WTC11 (cell line): ENCODE measurements around the gene MAP1LC3B. TPM values are rescaled to one million over a fixed set of nuclear protein-coding genes. Genes with fewer than 3 reads are reported as not detected.
A peak's percentile ranks its signal among the peaks of the same experiment; 100 is the strongest.

ENCODE experiments used
- ATAC-seq: fragments of 200-7000 bp; cut with Tn5 transposase; 2 replicates; pipeline ENCODE4 v1.10.0; 2021; ENCODE audit warnings: mild to moderate bottlenecking, moderate library complexity
- CTCF ChIA-PET: fragments of 300-600 bp; sonication (Branson Sonifier 250); formaldehyde crosslinking; loops from one replicate; lab custom pipeline; 2021; ENCODE audit warnings: antibody characterized with exemption; lab: Charles Lee
- POLR2A ChIA-PET: fragments of 350-600 bp; sonication (Branson Sonifier 250); formaldehyde crosslinking; loops from one replicate; lab custom pipeline; 2021; ENCODE audit warnings: antibody characterized with exemption; lab: Charles Lee
- DNase-seq: peaks from one replicate; pipeline ENCODE4 v3.0.0; 2021; ENCODE audit warnings: low spot score
- H3K27ac Mint-ChIP-seq: 2 replicates; pipeline ENCODE4 v1.8.0; 2021; ENCODE audit warnings: mixed read lengths
- H3K27me3 Mint-ChIP-seq: 2 replicates; pipeline ENCODE4 v1.8.0; 2021; ENCODE audit warnings: low read depth, mild to moderate bottlenecking, moderate library complexity, mixed read lengths
- H3K36me3 Mint-ChIP-seq: 2 replicates; pipeline ENCODE4 v1.8.0; 2021; ENCODE audit warnings: mixed read lengths
- H3K4me1 Mint-ChIP-seq: 2 replicates; pipeline ENCODE4 v1.8.0; 2022; ENCODE audit warnings: mixed read lengths
- H3K4me3 Mint-ChIP-seq: 2 replicates; pipeline ENCODE4 v1.8.0; 2021; ENCODE audit warnings: mild to moderate bottlenecking, moderate library complexity, mixed read lengths
- H3K9me3 Mint-ChIP-seq: 2 replicates; pipeline ENCODE4 v1.8.0; 2021; ENCODE audit warnings: mixed read lengths
- CREB1 ChIP-seq: sonication (generic); formaldehyde crosslinking; IDR thresholded peaks from 2 replicates; pipeline ENCODE4 v1.8.0; 2023; ENCODE audit warnings: mild to moderate bottlenecking, missing genetic modification reagents
- CREM ChIP-seq: sonication (generic); formaldehyde crosslinking; IDR thresholded peaks from 2 replicates; pipeline ENCODE4 v1.8.1; 2022; ENCODE audit warnings: mild to moderate bottlenecking, missing genetic modification reagents, moderate library complexity
- E2F4 ChIP-seq: sonication (generic); formaldehyde crosslinking; IDR thresholded peaks from 2 replicates; pipeline ENCODE4 v1.8.1; 2022; ENCODE audit warnings: low read depth, mild to moderate bottlenecking, moderate library complexity, missing genetic modification reagents, borderline replicate concordance
- EMX1 ChIP-seq: fragments of 250-450 bp; sonication (Bioruptor Pico); IDR thresholded peaks from 2 replicates; pipeline ENCODE4 v1.8.0; 2021; ENCODE audit warnings: mild to moderate bottlenecking
- FOXP1 ChIP-seq: sonication (generic); formaldehyde crosslinking; IDR thresholded peaks from 2 replicates; pipeline ENCODE4 v1.8.0; 2022; ENCODE audit warnings: missing genetic modification reagents, mild to moderate bottlenecking, moderate library complexity, borderline replicate concordance
- HMGA2 ChIP-seq: fragments of 250-450 bp; sonication (Bioruptor Pico); IDR thresholded peaks from 2 replicates; pipeline ENCODE4 v1.4.0; 2021; ENCODE audit warnings: mild to moderate bottlenecking, moderate library complexity
- JUN ChIP-seq: sonication (generic); formaldehyde crosslinking; IDR thresholded peaks from 2 replicates; pipeline ENCODE4 v1.8.0; 2023; ENCODE audit warnings: mild to moderate bottlenecking, missing genetic modification reagents
- NFYB ChIP-seq: sonication (generic); formaldehyde crosslinking; conservative IDR thresholded peaks from 2 replicates; pipeline ENCODE4 v1.8.0; 2022; ENCODE audit warnings: low read depth, missing genetic modification reagents
- NR2C2 ChIP-seq: sonication (generic); formaldehyde crosslinking; IDR thresholded peaks from 2 replicates; pipeline ENCODE4 v1.8.0; 2022; ENCODE audit warnings: mild to moderate bottlenecking, missing genetic modification reagents
- NR3C1 ChIP-seq: sonication (generic); formaldehyde crosslinking; conservative IDR thresholded peaks from 2 replicates; pipeline ENCODE4 v1.8.1; 2023; ENCODE audit warnings: low read depth, mild to moderate bottlenecking, missing genetic modification reagents
- RELA ChIP-seq: sonication (generic); formaldehyde crosslinking; IDR thresholded peaks from 2 replicates; pipeline ENCODE4 v1.8.1; 2022; ENCODE audit warnings: missing genetic modification reagents, mild to moderate bottlenecking, borderline replicate concordance
- SMAD3 ChIP-seq: sonication (generic); formaldehyde crosslinking; IDR thresholded peaks from 2 replicates; pipeline ENCODE4 v1.8.0; 2022; ENCODE audit warnings: missing genetic modification reagents, mild to moderate bottlenecking, borderline replicate concordance
- SOX15 ChIP-seq: fragments of 250-450 bp; sonication (Bioruptor Pico); IDR thresholded peaks from 2 replicates; pipeline ENCODE4 v1.9.0; 2021; ENCODE audit warnings: mild to moderate bottlenecking
- STAT6 ChIP-seq: sonication (generic); formaldehyde crosslinking; conservative IDR thresholded peaks from 2 replicates; pipeline ENCODE4 v1.8.1; 2023; ENCODE audit warnings: mild to moderate bottlenecking, low read depth, missing genetic modification reagents, moderate library complexity
- TCF7 ChIP-seq: sonication (generic); formaldehyde crosslinking; IDR thresholded peaks from 2 replicates; pipeline ENCODE4 v1.8.0; 2022; ENCODE audit warnings: mild to moderate bottlenecking, low read depth, missing genetic modification reagents, moderate library complexity
- TP53 ChIP-seq: sonication (generic); formaldehyde crosslinking; IDR thresholded peaks from 2 replicates; pipeline ENCODE4 v1.8.1; 2023; ENCODE audit warnings: mild to moderate bottlenecking, missing genetic modification reagents
- ZNF219 ChIP-seq: sonication (generic); formaldehyde crosslinking; IDR thresholded peaks from 2 replicates; pipeline ENCODE4 v1.8.0; 2023; ENCODE audit warnings: missing genetic modification reagents, mild to moderate bottlenecking, borderline replicate concordance
- ZNF263 ChIP-seq: sonication (generic); formaldehyde crosslinking; IDR thresholded peaks from 2 replicates; pipeline ENCODE4 v1.8.1; 2022; ENCODE audit warnings: low read depth, mild to moderate bottlenecking, moderate library complexity, missing genetic modification reagents
- total RNA-seq: library from RNA; stranded (reverse); gene quantifications from 3 replicates; pipeline ENCODE4 v1.2.3, GENCODE V29; 2021
- TF ChIP-seq, protein P1 (sequence below): fragments of 250-450 bp; sonication (Bioruptor Pico); IDR thresholded peaks from 2 replicates; pipeline ENCODE4 v1.9.0; 2021; ENCODE audit warnings: moderate library complexity, mild to moderate bottlenecking, inconsistent platforms, borderline replicate concordance
- TF ChIP-seq, protein P2 (sequence below): sonication (generic); formaldehyde crosslinking; IDR thresholded peaks from 2 replicates; pipeline ENCODE4 v1.8.0; 2023; ENCODE audit warnings: missing genetic modification reagents
- TF ChIP-seq, protein P3 (sequence below): sonication (generic); formaldehyde crosslinking; IDR thresholded peaks from 2 replicates; pipeline ENCODE4 v1.8.1; 2023; ENCODE audit warnings: mild to moderate bottlenecking, missing genetic modification reagents, moderate library complexity
- TF ChIP-seq, protein P4 (sequence below): fragments of 250-450 bp; sonication (Bioruptor Pico); IDR thresholded peaks from 2 replicates; pipeline ENCODE4 v1.9.0; 2021; ENCODE audit warnings: mild to moderate bottlenecking

MAP1LC3B gene
- total RNA-seq, 1 experiment from 2014 or later: 46.9 TPM

GRCh38 chr16:87431926-87432325 is 39.8 kb downstream of the MAP1LC3B start (continued):
- TF ChIP-seq, protein P1, sequence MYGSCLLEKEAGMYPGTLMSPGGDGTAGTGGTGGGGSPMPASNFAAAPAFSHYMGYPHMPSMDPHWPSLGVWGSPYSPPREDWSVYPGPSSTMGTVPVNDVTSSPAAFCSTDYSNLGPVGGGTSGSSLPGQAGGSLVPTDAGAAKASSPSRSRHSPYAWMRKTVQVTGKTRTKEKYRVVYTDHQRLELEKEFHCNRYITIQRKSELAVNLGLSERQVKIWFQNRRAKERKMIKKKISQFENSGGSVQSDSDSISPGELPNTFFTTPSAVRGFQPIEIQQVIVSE (CRISPR knock-in tag): no peak
- TF ChIP-seq FOXP1: no peak
- TF ChIP-seq CREM (CRISPR knock-in tag): no peak
- no peak for TF ChIP-seq SOX15 (CRISPR knock-in tag)
- TF ChIP-seq ZNF263: no peak
- TF ChIP-seq, protein P2, sequence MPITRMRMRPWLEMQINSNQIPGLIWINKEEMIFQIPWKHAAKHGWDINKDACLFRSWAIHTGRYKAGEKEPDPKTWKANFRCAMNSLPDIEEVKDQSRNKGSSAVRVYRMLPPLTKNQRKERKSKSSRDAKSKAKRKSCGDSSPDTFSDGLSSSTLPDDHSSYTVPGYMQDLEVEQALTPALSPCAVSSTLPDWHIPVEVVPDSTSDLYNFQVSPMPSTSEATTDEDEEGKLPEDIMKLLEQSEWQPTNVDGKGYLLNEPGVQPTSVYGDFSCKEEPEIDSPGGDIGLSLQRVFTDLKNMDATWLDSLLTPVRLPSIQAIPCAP (CRISPR knock-in tag): no peak
- TF ChIP-seq HMGA2 (CRISPR knock-in tag): no peak
- TF ChIP-seq SMAD3 (CRISPR knock-in tag): no peak
- no peak for TF ChIP-seq STAT6 (CRISPR knock-in tag)
- no peak for TF ChIP-seq NFYB
- TF ChIP-seq TP53: no peak

DNA sequence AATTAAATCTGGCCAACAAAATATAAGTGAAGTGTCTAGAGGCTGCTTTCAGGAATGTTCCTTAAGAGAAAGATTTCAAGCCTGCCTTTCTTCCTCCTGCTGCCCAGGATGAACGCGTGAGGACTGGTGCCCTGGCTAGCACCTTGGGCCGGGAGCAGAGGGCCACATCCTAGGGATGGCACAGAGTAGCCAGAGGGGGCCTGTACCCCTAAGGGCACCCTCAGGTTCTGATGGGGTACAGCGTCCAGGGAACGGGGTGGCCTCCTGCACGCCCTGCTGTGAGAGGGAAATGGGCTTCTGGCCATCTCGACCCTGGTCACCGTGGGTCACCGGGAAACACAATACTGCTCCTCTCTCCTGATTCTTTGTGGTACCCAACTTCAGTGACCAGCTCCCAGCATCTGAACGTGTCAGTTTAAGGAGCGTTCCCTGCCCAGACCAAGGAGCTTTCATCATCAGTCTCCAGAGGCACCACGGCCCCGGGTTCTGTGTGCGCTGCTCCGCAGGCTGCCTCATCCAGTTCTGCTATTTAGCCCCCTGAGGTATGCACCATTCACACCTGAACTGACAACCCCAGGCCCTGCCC is 40.3 kb downstream of the MAP1LC3B start:
- ChIA-PET POLR2A (no interaction called here), CTCF (interaction anchor here (1.0 to 1.1 kb wide), 2 partner anchors 29 to 204 kb away, joined by 3 read pairs; no protein-coding TSS in a partner anchor)
- no peak for TF ChIP-seq HMGA2 (CRISPR knock-in tag)
- no peak for TF ChIP-seq E2F4
- no peak for TF ChIP-seq ZNF219 (CRISPR knock-in tag)
- TF ChIP-seq, protein P3, sequence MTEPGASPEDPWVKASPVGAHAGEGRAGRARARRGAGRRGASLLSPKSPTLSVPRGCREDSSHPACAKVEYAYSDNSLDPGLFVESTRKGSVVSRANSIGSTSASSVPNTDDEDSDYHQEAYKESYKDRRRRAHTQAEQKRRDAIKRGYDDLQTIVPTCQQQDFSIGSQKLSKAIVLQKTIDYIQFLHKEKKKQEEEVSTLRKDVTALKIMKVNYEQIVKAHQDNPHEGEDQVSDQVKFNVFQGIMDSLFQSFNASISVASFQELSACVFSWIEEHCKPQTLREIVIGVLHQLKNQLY (CRISPR knock-in tag): no peak
- TF ChIP-seq, protein P1 (CRISPR knock-in tag): no peak
- no peak for TF ChIP-seq EMX1
- TF ChIP-seq NR3C1 (CRISPR knock-in tag): no peak
- TF ChIP-seq, protein P4, sequence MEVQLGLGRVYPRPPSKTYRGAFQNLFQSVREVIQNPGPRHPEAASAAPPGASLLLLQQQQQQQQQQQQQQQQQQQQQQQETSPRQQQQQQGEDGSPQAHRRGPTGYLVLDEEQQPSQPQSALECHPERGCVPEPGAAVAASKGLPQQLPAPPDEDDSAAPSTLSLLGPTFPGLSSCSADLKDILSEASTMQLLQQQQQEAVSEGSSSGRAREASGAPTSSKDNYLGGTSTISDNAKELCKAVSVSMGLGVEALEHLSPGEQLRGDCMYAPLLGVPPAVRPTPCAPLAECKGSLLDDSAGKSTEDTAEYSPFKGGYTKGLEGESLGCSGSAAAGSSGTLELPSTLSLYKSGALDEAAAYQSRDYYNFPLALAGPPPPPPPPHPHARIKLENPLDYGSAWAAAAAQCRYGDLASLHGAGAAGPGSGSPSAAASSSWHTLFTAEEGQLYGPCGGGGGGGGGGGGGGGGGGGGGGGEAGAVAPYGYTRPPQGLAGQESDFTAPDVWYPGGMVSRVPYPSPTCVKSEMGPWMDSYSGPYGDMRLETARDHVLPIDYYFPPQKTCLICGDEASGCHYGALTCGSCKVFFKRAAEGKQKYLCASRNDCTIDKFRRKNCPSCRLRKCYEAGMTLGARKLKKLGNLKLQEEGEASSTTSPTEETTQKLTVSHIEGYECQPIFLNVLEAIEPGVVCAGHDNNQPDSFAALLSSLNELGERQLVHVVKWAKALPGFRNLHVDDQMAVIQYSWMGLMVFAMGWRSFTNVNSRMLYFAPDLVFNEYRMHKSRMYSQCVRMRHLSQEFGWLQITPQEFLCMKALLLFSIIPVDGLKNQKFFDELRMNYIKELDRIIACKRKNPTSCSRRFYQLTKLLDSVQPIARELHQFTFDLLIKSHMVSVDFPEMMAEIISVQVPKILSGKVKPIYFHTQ (CRISPR knock-in tag): no peak
- no peak for TF ChIP-seq TCF7
- no peak for TF ChIP-seq JUN (CRISPR knock-in tag)
- TF ChIP-seq TP53: no peak
- no peak for TF ChIP-seq RELA (CRISPR knock-in tag)
- TF ChIP-seq NR2C2 (CRISPR knock-in tag): no peak
- no peak for TF ChIP-seq CREB1 (CRISPR knock-in tag)
- H3K27me3 Mint-ChIP-seq: no peaks in the 10 kb centered on the region
- no peak for DNase-seq
- ATAC-seq: no peak
- peaks cover 10% of the 10 kb centered on the region for H3K36me3 Mint-ChIP-seq
- H3K4me1 Mint-ChIP-seq: peaks cover 8% of the 10 kb centered on the region
- no peaks in the 10 kb centered on the region for H3K9me3 Mint-ChIP-seq
- H3K4me3 Mint-ChIP-seq: no peak overlapping the region
- H3K27ac Mint-ChIP-seq: peak overlapping the region; percentile 45; the same call in 1 of the 2 replicates
